CD4-positive, alpha-beta T cell treated with Interleukin-12 subunit alpha and Interleukin-12 subunit beta, for 1 hour (primary cell): ENCODE results near the gene XYLT1.

Source experiments
- DNase-seq: peaks from one replicate; pipeline ENCODE4 v3.0.0-alpha.2; 2020

Gene XYLT1

GRCh38 chr16:17454162-17454730 is 16.5 kb downstream of the XYLT1 start:
- no peak for DNase-seq

- DNase-seq, result no peak
Measured at GRCh38 chr16:17453364-17454038, 17.3 kb downstream of the XYLT1 start.

- DNase-seq, result no peak
Measured at GRCh38 chr16:17452922-17453321, 17.8 kb downstream of the XYLT1 start.

- peak; percentile 51 for DNase-seq
Measured at GRCh38 chr16:17451843-17452242, 18.9 kb downstream of the XYLT1 start.

- no peak for DNase-seq
Measured at GRCh38 chr16:17450291-17450690, 20.5 kb downstream of the XYLT1 start.

GRCh38 chr16:17448640-17449638 is 21.8 kb downstream of the XYLT1 start:
- DNase-seq, result peak; percentile 62

- no peak for DNase-seq
Measured at GRCh38 chr16:17447101-17447569, 23.6 kb downstream of the XYLT1 start.

- no peak for DNase-seq
Measured at GRCh38 chr16:17446661-17447060, 24.1 kb downstream of the XYLT1 start.

- no peak for DNase-seq
Measured at GRCh38 chr16:17445421-17445820, 25.3 kb downstream of the XYLT1 start.

GRCh38 chr16:17444658-17445057 is 26.1 kb downstream of the XYLT1 start:
- no peak for DNase-seq

- DNase-seq, result no peak
Measured at GRCh38 chr16:17440131-17440530, 30.6 kb downstream of the XYLT1 start.

- DNase-seq, result peak; percentile 30
Measured at GRCh38 chr16:17439580-17439979, 31.2 kb downstream of the XYLT1 start.

GRCh38 chr16:17437981-17438380 is 32.8 kb downstream of the XYLT1 start:
- DNase-seq, result no peak

GRCh38 chr16:17437127-17437720 is 33.5 kb downstream of the XYLT1 start:
- no peak for DNase-seq

- DNase-seq, result no peak
Measured at GRCh38 chr16:17435318-17435717, 35.4 kb downstream of the XYLT1 start.

- DNase-seq, result no peak
Measured at GRCh38 chr16:17433577-17434451, 36.9 kb downstream of the XYLT1 start.

GRCh38 chr16:17432901-17433576 is 37.7 kb downstream of the XYLT1 start:
- DNase-seq, result no peak

GRCh38 chr16:17431968-17432625 is 38.7 kb downstream of the XYLT1 start:
- DNase-seq, result no peak

GRCh38 chr16:17431012-17431411 is 39.7 kb downstream of the XYLT1 start:
- no peak for DNase-seq

GRCh38 chr16:17426451-17426850 is 44.3 kb downstream of the XYLT1 start:
- DNase-seq, result no peak

- no peak for DNase-seq
Measured at GRCh38 chr16:17424771-17425170, 46.0 kb downstream of the XYLT1 start.
